Ascending aorta (tissue), 2 donors: ENCODE data around the gene HUWE1. TPM values are rescaled to one million over a fixed set of nuclear protein-coding genes. Genes with fewer than 3 reads are reported as not detected.

Experiments used
- DNase-seq, 2 donors: peaks; one replicate each; pipeline ENCODE4 v3.0.0-alpha.2; 2019; ENCODE audit warnings: low spot score in 2 of 2
- H3K27ac ChIP-seq, 2 donors: fragments of 200-600 bp; sonication (generic); one replicate each; pipeline ENCODE4 v1.5.1; 2016 to 2017; ENCODE audit warnings: mild to moderate bottlenecking in 1 of 2
- H3K27me3 ChIP-seq: fragments of 200-600 bp; sonication (generic); one replicate; pipeline ENCODE4 v1.5.1; 2017
- H3K36me3 ChIP-seq, 2 donors: fragments of 200-600 bp; sonication (generic); one replicate each; pipeline ENCODE4 v1.5.1; 2016
- H3K4me1 ChIP-seq, 2 donors: fragments of 200-600 bp; sonication (generic); one replicate each; pipeline ENCODE4 v1.5.1; 2016 to 2017; ENCODE audit warnings: mild to moderate bottlenecking in 1 of 2
- H3K4me3 ChIP-seq, 2 donors: fragments of 200-600 bp; sonication (generic); one replicate each; pipeline ENCODE4 v1.5.1; 2016 to 2017; ENCODE audit warnings: mild to moderate bottlenecking in 1 of 2
- H3K9me3 ChIP-seq, 2 donors: fragments of 200-600 bp; sonication (generic); one replicate each; pipeline ENCODE4 v1.5.1; 2016
- intact Hi-C: fragments of 100-400 bp; cut with DNase I; formaldehyde crosslinking; loops from one replicate; pipeline ENCODE4 v1.15.1; 2023
- total RNA-seq: library from RNA; depleted of rRNA; stranded (reverse); fragments of >200 nt; gene quantifications from one replicate; pipeline ENCODE4 v1.1.0, GENCODE V29; 2016
- TF ChIP-seq, protein P1 (sequence below), 3 experiments: fragments of 200-600 bp in 2 of 3; fragments of 450-650 bp in 1 of 3; sonication (generic) in 2 of 3; IDR thresholded peaks; one replicate each; pipeline ENCODE4 v1.5.1; 2016 to 2019; ENCODE audit warnings: antibody characterized with exemption in 3 of 3, mild to moderate bottlenecking in 1 of 3, moderate library complexity in 1 of 3

Gene HUWE1
- total RNA-seq, 1 donor from 2014 or later, result 135 TPM

GRCh38 chrX:53659039-53659438, 27.5 kb downstream of the HUWE1 start:
- intact Hi-C loops, result no loop called here
- Histone ChIP-seq H3K36me3 (no peaks in the 10 kb centered on the region), H3K4me1 (no peaks in the 10 kb centered on the region), H3K27me3 (no peaks in the 10 kb centered on the region), H3K4me3 (no peak overlapping the region), H3K9me3 (no peaks in the 10 kb centered on the region), H3K27ac (no peak overlapping the region)
- TF ChIP-seq, protein P1, sequence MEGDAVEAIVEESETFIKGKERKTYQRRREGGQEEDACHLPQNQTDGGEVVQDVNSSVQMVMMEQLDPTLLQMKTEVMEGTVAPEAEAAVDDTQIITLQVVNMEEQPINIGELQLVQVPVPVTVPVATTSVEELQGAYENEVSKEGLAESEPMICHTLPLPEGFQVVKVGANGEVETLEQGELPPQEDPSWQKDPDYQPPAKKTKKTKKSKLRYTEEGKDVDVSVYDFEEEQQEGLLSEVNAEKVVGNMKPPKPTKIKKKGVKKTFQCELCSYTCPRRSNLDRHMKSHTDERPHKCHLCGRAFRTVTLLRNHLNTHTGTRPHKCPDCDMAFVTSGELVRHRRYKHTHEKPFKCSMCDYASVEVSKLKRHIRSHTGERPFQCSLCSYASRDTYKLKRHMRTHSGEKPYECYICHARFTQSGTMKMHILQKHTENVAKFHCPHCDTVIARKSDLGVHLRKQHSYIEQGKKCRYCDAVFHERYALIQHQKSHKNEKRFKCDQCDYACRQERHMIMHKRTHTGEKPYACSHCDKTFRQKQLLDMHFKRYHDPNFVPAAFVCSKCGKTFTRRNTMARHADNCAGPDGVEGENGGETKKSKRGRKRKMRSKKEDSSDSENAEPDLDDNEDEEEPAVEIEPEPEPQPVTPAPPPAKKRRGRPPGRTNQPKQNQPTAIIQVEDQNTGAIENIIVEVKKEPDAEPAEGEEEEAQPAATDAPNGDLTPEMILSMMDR (IDR thresholded peaks at IDR 0.05), result no peak
- DNase-seq, result no peak

DNA sequence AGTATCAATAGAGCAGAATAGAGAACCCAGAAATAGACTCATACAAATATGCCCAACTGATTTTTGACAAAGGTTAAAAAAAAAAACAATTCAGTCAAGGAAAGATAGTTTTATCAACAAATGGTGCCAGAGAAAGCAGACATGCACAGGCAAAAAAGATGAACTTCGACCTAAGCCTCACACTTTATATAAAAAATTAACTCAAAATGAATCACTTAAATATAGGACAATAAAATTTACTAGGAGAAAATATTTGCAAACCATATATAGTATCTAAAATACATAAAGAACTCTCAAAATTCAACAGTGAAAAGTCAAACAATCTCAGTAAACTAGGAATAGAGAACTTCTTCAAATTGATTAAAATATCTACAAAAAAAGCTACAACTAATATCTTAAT, 29.7 kb downstream of the HUWE1 start:
- no peaks in the 10 kb centered on the region for H3K4me1 ChIP-seq
- no peak overlapping the region for H3K4me3 ChIP-seq
- H3K27me3 ChIP-seq, result no peaks in the 10 kb centered on the region
- intact Hi-C loops, result no loop called here
- DNase-seq, result no peak
- H3K9me3 ChIP-seq, result no peaks in the 10 kb centered on the region
- peaks cover 0 to 3% of the 10 kb centered on the region in 2 donors for H3K36me3 ChIP-seq
- TF ChIP-seq, protein P1 (IDR thresholded peaks at IDR 0.05), result no peak
- no peak overlapping the region for H3K27ac ChIP-seq

GRCh38 chrX:53654376-53654775, 32.1 kb downstream of the HUWE1 start:
- H3K9me3 ChIP-seq, result no peaks in the 10 kb centered on the region
- H3K27ac ChIP-seq, result no peak overlapping the region
- no peak for DNase-seq
- TF ChIP-seq, protein P1 (IDR thresholded peaks at IDR 0.05), result no peak
- no peaks in the 10 kb centered on the region for H3K27me3 ChIP-seq
- H3K4me3 ChIP-seq, result no peak overlapping the region
- H3K4me1 ChIP-seq, result no peaks in the 10 kb centered on the region
- intact Hi-C loops, result no loop called here
- H3K36me3 ChIP-seq, result peaks cover 0 to 6% of the 10 kb centered on the region in 2 donors

- H3K36me3 ChIP-seq, result peaks cover 7 to 43% of the 10 kb centered on the region in 2 donors
- H3K4me1 ChIP-seq, result no peaks in the 10 kb centered on the region
- intact Hi-C loops, result no loop called here
- DNase-seq, result no peak
- H3K9me3 ChIP-seq, result no peaks in the 10 kb centered on the region
- no peak overlapping the region for H3K27ac ChIP-seq
- no peaks in the 10 kb centered on the region for H3K27me3 ChIP-seq
- TF ChIP-seq, protein P1 (IDR thresholded peaks at IDR 0.05), result no peak
- H3K4me3 ChIP-seq, result no peak overlapping the region
Measured at GRCh38 chrX:53644751-53645150, 41.8 kb downstream of the HUWE1 start.

DNA sequence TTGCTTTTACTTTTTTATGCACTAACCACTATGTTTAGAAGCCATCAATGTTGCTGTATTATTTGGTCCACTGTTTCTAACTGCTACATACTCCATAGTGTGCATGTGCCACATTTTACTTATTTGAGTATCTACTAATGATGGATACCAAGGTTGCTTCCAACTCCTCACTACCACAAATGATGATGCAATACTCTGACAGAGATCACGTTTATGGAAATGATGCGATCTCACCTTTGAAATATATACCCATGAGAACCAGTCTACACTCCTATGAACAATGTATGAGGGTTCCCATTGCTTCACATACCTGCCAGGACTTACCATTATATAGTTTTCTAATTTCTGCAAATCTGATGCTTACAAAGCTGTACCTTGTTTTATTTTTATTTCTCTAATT, 44.2 kb downstream of the HUWE1 start:
- Histone ChIP-seq H3K36me3 (peaks cover 3 to 46% of the 10 kb centered on the region in 2 donors), H3K4me3 (no peak overlapping the region), H3K9me3 (no peaks in the 10 kb centered on the region), H3K27ac (no peak overlapping the region), H3K4me1 (no peaks in the 10 kb centered on the region), H3K27me3 (no peaks in the 10 kb centered on the region)
- intact Hi-C loops, result no loop called here
- no peak for DNase-seq
- TF ChIP-seq, protein P1 (IDR thresholded peaks at IDR 0.05), result no peak

GRCh38 chrX:53639257-53639656, 47.3 kb downstream of the HUWE1 start:
- intact Hi-C loops, result no loop called here
- H3K36me3 ChIP-seq, result peaks cover 1 to 31% of the 10 kb centered on the region in 2 donors
- no peaks in the 10 kb centered on the region for H3K4me1 ChIP-seq
- TF ChIP-seq, protein P1 (IDR thresholded peaks at IDR 0.05), result no peak
- no peak for DNase-seq
- H3K4me3 ChIP-seq, result no peak overlapping the region
- no peaks in the 10 kb centered on the region for H3K9me3 ChIP-seq
- no peak overlapping the region for H3K27ac ChIP-seq
- H3K27me3 ChIP-seq, result no peaks in the 10 kb centered on the region
